NCI-H1930 (cell line): Measurements from ENCODE around the gene BUB1B.
A peak's percentile ranks its signal among the peaks of the same experiment; 100 is the strongest.
"Not testable (repeated sequence)": the region's sequence is repeated elsewhere in the genome, so short reads cannot be mapped to it uniquely, and the experiment has no call there.

Experiments used
- DNase-seq, 2 experiments: peaks; one replicate each; lab custom pipeline; 2025; lab: John Stamatoyannopoulos, UW

Gene BUB1B, protein sequence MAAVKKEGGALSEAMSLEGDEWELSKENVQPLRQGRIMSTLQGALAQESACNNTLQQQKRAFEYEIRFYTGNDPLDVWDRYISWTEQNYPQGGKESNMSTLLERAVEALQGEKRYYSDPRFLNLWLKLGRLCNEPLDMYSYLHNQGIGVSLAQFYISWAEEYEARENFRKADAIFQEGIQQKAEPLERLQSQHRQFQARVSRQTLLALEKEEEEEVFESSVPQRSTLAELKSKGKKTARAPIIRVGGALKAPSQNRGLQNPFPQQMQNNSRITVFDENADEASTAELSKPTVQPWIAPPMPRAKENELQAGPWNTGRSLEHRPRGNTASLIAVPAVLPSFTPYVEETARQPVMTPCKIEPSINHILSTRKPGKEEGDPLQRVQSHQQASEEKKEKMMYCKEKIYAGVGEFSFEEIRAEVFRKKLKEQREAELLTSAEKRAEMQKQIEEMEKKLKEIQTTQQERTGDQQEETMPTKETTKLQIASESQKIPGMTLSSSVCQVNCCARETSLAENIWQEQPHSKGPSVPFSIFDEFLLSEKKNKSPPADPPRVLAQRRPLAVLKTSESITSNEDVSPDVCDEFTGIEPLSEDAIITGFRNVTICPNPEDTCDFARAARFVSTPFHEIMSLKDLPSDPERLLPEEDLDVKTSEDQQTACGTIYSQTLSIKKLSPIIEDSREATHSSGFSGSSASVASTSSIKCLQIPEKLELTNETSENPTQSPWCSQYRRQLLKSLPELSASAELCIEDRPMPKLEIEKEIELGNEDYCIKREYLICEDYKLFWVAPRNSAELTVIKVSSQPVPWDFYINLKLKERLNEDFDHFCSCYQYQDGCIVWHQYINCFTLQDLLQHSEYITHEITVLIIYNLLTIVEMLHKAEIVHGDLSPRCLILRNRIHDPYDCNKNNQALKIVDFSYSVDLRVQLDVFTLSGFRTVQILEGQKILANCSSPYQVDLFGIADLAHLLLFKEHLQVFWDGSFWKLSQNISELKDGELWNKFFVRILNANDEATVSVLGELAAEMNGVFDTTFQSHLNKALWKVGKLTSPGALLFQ

GRCh38 chr15:40160689-40161688, at the start of gene BUB1B:
TSS of gene BUB1B (plus strand) at chr15:40161069. CDS start at chr15:40161221, 152 bp downstream.
- peak; percentile 81 to 85 for DNase-seq

DNA sequence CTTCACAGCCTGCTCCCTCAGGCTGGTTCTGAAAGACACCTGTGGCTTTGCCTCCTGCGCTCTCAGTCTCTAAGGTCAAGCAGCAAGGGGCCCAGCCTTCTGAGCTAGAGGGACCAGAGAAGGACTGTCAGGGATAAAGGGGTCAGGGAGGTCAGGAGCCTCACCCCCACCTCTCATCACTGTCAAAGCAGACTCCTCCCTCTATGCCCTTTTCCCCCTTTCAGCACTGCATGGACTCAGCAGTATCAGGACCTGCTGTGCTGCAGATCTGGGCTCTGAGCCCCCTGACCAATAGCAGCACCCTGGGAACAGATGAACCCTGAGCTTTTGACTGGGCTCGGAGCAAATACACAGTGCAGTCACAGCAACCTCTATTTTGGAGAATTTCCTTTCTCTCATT, 49.0 kb upstream of the BUB1B start:
- no peak for DNase-seq

DNA sequence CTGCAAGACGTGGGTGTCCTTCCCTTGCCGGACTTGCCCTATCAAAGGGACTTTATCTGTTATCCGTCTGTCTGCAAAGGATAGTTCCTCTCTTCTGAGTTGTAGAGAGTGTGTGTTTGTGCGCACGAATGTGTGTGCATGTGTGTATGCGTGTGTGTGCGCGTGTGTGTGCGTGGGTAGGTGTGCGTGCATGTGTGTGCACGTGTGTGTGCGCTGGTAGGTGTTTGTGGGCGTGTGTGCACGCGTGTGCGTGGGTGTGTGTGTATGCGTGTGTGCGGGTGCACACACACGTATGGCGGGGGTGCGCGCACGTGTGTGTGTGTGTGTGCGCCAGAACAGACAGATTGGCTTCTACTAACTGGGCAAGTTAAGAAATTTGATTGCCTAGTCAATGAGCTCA, 48.1 kb upstream of the BUB1B start:
- DNase-seq: no peak

GRCh38 chr15:40114218-40114617, 46.7 kb upstream of the BUB1B start:
- no peak for DNase-seq

GRCh38 chr15:40115106-40115505, 45.8 kb upstream of the BUB1B start:
- DNase-seq: not testable (repeated sequence)

DNA sequence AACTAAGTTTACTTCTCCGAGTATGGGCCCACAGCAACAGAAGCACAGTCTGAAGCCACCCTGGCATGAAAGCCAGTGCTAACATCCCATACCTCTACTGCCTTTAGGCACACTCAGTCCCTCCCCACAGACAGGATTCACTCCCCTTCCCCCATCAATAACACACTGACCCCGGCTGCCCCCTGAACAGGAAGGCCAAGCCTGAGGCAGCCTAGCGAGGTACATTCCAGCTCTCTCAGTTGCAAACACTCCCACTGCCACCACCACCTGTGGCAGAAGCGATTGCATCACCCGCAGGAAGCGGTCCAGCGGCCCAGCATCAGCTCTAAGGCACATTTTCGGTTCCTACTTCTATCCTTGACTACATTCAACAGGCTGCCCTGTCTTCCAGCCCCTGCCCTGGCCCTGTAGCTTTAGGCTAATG, 45.2 kb upstream of the BUB1B start:
- DNase-seq: no peak

DNA sequence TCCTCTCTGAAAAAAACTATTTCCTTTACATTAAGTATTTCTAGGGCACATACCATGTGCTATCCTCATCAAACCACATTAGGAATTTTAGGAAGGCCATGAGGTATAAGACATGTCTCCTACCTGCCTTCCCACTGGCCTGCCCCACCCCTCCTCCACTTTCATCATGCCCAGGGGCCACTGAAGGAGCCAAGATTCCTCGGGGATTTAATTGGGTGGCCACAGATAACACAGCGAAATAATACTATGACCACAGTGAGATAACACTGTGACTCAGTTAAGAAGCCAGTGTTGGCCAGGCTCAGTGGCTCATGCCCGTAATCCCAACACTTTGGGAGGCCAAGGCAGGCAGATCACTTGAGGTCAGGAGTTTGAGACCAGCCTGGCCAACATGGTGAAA, 42.4 kb upstream of the BUB1B start:
- no peak for DNase-seq

DNA sequence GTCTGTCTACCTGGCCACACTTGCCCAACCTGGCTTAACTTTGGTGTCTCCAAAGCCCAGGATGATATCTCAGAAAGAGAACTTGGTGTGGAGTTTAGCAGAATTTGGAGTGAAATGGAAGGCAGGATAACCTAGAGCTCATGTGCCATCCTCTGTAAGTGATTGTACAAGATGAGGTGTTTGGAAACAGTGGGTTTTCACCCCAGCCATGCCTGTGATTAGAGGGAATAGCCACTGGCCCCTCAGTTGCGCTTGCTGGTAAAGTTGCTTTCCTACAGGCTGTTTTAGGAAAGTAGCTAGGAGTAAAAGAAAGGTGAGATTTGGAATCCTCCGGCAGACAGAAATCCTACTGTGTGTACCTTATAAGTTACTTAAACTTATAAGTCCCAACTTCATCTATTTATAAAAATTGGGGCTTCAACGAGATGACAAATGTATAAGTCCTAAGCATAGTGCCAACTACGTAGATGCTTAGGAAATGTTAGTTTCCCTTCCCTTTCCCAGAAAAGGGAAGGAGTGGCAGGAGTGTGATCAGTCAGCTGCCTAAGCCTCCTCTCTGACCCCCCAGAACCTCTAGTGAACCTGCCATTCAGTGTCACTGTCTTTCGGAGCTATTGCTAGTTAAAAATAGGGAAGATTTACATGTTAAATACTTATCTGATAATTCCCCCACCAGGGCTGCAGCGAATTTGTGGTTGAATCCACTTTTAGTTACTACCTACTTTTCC, 38.8 kb upstream of the BUB1B start:
- DNase-seq: no peak

GRCh38 chr15:40122989-40123388, 37.9 kb upstream of the BUB1B start:
- DNase-seq: not testable (repeated sequence)

GRCh38 chr15:40123863-40124262, 37.0 kb upstream of the BUB1B start:
- not testable (repeated sequence) for DNase-seq

DNA sequence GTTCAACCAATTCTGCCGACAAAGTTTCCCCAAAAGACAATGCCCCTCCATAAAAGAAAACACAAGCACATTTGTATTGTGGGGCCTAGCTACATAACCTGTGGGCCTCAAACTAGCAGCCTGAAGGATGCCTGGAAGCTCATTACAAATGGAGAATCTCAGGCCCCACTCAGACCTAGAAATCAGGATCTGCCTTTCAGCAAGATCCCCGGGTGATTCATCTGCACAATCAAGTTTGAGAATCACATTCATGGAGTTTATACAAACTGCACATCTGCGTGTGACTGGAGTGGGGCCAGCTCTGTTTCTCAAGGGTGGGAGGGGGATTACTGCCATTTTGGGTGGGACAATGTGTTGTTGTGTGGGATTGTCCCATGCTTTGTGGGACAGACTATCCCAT, 36.5 kb upstream of the BUB1B start:
- not testable (repeated sequence) for DNase-seq

DNA sequence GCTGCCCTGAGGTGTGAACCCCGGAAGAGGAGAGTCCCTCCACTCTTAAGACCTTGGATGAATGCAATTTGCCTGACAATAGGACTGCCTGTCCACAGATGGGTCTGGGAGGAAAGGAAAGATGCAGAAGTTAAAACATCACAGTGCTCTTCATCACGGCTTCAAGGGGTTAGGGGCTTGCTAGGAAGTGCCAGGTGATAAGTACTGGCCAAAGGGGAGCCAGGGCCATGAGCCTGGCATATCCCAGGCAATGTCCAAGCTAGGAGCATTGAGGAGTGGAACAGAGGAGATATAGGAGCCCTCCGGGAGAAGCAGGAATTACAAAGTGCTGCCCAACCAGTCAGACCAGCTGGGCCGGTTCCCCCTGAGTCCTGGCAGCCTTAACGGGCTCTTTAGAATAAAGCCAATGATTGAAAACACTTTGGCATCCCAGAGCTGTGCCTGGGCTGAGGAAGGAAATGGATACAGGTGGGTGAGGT, 36.0 kb upstream of the BUB1B start:
- not testable (repeated sequence) for DNase-seq

DNA sequence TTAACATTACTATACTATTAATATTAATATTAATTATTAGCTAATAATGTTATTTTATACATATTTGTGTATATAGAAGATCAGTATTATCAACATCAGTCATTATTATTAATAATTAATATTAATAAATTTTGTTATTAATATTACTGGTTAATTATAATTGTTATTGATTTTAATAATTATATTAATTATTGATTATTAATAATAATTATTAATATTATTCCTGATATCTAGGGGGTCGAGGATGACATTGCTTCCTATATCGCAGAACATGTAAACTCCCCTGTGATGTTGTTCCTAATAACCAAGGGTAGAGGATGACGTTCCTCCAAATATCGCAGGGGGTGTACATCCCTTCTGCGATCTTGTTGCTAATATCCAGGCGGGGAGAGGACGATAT, 34.9 kb upstream of the BUB1B start:
- no peak for DNase-seq

DNA sequence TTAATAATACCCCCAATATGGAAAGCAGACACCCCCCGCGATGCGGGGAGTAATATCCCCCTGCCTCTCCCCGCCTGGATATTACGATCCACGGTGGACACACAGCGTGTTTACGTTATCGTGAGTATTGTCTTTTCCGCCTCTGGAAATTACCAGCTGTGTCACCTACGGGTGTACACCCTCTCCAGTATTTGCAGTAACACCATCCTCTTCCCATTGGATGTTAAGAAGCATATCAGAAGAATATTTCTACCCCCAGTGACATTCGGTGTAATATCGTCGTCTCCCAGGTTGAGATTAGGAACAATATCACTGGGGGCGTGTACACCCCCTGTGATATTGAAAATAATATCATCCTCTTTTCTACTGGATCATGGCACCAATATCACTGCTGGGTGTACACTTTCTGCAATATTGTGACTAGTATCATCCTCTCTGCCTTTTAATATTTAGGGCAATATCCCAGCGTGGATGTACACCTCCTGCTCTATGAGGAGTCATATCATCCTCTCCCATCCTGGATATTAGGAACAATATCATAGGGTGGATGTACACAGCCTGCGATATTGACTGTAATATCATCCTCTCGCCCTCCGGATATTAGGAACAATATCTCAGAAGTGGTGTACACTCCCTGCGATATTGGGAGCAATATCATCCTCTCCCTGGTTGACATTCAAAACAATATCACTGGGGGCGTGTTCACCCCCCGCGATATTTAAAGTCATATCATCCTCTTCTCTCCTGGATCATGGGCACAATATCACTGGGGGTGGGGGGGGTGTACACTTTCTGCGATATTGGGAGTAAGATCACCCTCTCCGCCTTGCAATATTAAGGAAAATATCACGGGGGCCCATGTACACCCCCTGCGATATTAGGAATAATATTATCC, 31.9 kb upstream of the BUB1B start:
- DNase-seq: no peak

- DNase-seq: no peak
Observed at GRCh38 chr15:40130118-40130517, 30.8 kb upstream of the BUB1B start.

GRCh38 chr15:40130799-40131502, 29.9 kb upstream of the BUB1B start:
- DNase-seq: no peak

DNA sequence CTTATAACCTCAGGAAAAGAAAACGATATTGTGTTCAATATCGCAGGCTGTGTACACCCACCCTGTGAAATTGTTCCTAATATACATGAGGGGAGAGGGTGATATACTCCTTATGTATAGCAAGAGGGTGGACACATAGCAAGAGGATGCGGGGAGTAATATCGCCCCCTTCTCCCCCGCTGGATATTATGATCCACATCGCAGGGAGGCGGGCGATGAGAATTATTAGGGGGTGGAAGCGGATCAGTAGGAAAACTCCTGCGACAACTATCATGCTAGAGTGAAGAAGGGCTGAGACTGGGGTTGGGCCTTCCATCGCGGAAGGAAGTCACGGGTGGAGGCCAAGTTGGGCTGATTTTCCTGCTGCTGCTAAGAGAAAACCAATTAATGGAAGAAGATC, 27.3 kb upstream of the BUB1B start:
- DNase-seq: no peak

- no peak for DNase-seq
Observed at GRCh38 chr15:40134885-40135284, 26.0 kb upstream of the BUB1B start.
